Stomach (tissue), 9 donors: Measurements from ENCODE around the gene CCDC121. TPM values are rescaled to one million over a fixed set of nuclear protein-coding genes. Genes with fewer than 3 reads are reported as not detected.

Source experiments
- DNase-seq, 2 donors: peaks; one replicate each; pipeline versions ENCODE4 v3.0.0 to v3.0.0-alpha.2; 2013 to 2019
- H3K27ac ChIP-seq, 5 donors: fragments of 200-600 bp in 4 of 5; sonication (generic) in 4 of 5; one replicate each; pipeline ENCODE4 v1.5.1; 2013 to 2019; ENCODE audit warnings: mild to moderate bottlenecking in 1 of 5, moderate library complexity in 1 of 5
- H3K27me3 ChIP-seq, 3 donors: fragments of 200-600 bp; sonication (generic); one replicate each; pipeline ENCODE4 v1.5.1; 2017 to 2019; ENCODE audit warnings: mixed run types in 1 of 3
- H3K36me3 ChIP-seq, 4 donors: fragments of 200-600 bp; sonication (generic); 1 replicate in 3 of 4; 2 replicates in 1 of 4; pipeline ENCODE4 v1.5.1; 2016 to 2019
- H3K4me1 ChIP-seq, 4 donors: fragments of 200-600 bp; sonication (generic); one replicate each; pipeline ENCODE4 v1.5.1; 2016 to 2019
- H3K4me3 ChIP-seq, 4 donors: fragments of 200-600 bp; sonication (generic) in 3 of 4; one replicate each; pipeline ENCODE4 v1.5.1; 2016 to 2019; ENCODE audit warnings: mild to moderate bottlenecking in 1 of 4
- H3K9me3 ChIP-seq, 4 donors: fragments of 200-600 bp; sonication (generic); one replicate each; pipeline ENCODE4 v1.5.1; 2016 to 2019
- EP300 ChIP-seq: sonication (generic); formaldehyde crosslinking; IDR thresholded peaks from one replicate; pipeline ENCODE4 v1.6.1; 2017; ENCODE audit warnings: antibody characterized with exemption
- POLR2A ChIP-seq, 4 donors: fragments of 450-650 bp; IDR thresholded peaks; one replicate each; pipeline ENCODE4 v1.6.1; 2016; ENCODE audit warnings: antibody characterized with exemption in 4 of 4, control low read depth in 2 of 4, mild to moderate bottlenecking in 1 of 4, moderate library complexity in 1 of 4
- POLR2AphosphoS5 ChIP-seq, 3 donors: sonication (generic); formaldehyde crosslinking; IDR thresholded peaks; one replicate each; pipeline ENCODE4 v1.6.1; 2016; ENCODE audit warnings: antibody characterized with exemption in 3 of 3
- WGBS, 5 donors: extraction: QIAGEN DNeasy Blood & Tissue Kit in 3 of 5; methylation state at CpG; one replicate each; pipeline versions ENCODE4 v1.1.5 to v1.1.7; 2013 to 2018; 5-methylcytosine and 5-hydroxymethylcytosine counted together
- intact Hi-C: fragments of 100-400 bp; cut with DNase I; formaldehyde crosslinking; loops from one replicate; pipeline ENCODE4 v1.15.1; 2023; ENCODE audit warnings: low total_unique reads
- polyA plus RNA-seq, 3 donors: library from polyadenylated mRNA; stranded (reverse); fragments of 200-250 nt; gene quantifications; one replicate each; pipeline ENCODE4 v1.2.3, GENCODE V29; 2013
- total RNA-seq, 5 donors: library from RNA; depleted of rRNA; stranded (reverse); fragments of >200 nt; gene quantifications; one replicate each; pipeline versions ENCODE4 v1.1.0 to v1.2.3, GENCODE V29; 2014 to 2016
- TF ChIP-seq, protein P1 (sequence below), 7 experiments: fragments of 450-650 bp in 4 of 7; fragments of 200-600 bp in 3 of 7; sonication (generic) in 3 of 7; IDR thresholded peaks; one replicate each; pipeline ENCODE4 v1.5.1; 2016 to 2019; ENCODE audit warnings: antibody characterized with exemption in 7 of 7, control low read depth in 2 of 7, mild to moderate bottlenecking in 1 of 7
- donor health status: healthy with polysubstance abuse.
- donor health status: Bipolar disorder and iron deficiency.
- donor health status: healthy.

The CCDC121 gene
- total and polyA plus RNA-seq, 8 donors, result 0.87 to 3.1 (median 1.9) TPM

DNA sequence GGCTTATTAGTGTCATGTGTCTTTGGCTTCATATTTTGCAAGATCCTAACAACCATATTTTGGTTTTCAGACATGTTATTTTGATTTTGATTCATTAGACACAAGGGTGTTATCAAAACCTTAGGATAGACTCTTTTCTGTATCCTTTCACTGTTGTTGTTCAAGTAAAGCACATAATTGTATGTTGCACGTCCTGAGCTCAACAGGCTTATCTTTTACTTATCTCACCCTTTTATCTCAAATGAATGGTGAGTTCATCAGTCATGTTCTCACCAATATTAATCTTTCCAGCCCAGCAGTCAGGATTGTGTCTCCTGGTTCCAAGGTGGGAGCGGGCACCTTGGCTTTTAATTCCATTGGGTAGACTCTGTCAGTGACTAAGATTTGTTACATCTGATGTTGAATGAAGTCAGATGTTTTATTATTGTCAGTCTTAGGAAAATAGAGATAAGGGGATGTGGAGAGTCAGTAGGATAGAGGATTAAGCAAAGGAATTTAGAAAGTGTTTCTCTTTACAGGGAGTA, 12.0 kb upstream of the CCDC121 start:
- Histone ChIP-seq H3K27ac (no peak overlapping the region), H3K4me3 (no peak overlapping the region), H3K36me3 (peaks cover 47 to 100% (median 99%) of the 10 kb centered on the region in 4 donors), H3K9me3 (no peaks in the 10 kb centered on the region), H3K4me1 (no peaks in the 10 kb centered on the region), H3K27me3 (no peaks in the 10 kb centered on the region)
- intact Hi-C loops, result no loop called here
- 59 to 76% (median 69%) methylated on average over 2 of the region's 2 CpGs for WGBS, 5 donors
- TF ChIP-seq, protein P1, sequence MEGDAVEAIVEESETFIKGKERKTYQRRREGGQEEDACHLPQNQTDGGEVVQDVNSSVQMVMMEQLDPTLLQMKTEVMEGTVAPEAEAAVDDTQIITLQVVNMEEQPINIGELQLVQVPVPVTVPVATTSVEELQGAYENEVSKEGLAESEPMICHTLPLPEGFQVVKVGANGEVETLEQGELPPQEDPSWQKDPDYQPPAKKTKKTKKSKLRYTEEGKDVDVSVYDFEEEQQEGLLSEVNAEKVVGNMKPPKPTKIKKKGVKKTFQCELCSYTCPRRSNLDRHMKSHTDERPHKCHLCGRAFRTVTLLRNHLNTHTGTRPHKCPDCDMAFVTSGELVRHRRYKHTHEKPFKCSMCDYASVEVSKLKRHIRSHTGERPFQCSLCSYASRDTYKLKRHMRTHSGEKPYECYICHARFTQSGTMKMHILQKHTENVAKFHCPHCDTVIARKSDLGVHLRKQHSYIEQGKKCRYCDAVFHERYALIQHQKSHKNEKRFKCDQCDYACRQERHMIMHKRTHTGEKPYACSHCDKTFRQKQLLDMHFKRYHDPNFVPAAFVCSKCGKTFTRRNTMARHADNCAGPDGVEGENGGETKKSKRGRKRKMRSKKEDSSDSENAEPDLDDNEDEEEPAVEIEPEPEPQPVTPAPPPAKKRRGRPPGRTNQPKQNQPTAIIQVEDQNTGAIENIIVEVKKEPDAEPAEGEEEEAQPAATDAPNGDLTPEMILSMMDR (IDR thresholded peaks at IDR 0.05), result no peak
- TF ChIP-seq EP300 (no peak), POLR2A (IDR thresholded peaks at IDR 0.05) (no peak), POLR2AphosphoS5 (IDR thresholded peaks at IDR 0.05) (no peak)
- DNase-seq, result no peak

DNA sequence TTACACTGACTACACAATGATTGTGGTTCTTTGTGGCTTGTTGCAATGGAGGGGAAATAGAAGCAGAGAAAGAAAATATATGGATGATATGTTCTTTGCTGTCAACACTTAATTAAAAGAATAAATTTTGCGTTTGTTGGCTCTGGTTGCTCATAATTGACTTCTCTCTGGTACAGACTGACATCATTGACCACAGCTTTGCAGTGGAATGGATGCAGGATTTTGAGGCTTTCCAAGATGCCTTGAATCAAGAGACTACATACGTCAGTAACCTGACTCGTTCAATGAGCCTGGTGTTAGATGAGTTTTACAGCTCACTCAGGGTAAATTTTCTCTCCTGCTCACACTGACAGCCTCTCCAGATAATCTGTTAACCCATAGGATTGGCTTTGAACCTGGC, 9.9 kb upstream of the CCDC121 start:
- WGBS, 5 donors, result 57 to 90% (median 60%) methylated on average over 3 of the region's 3 CpGs
- H3K27ac ChIP-seq, result no peak overlapping the region
- no peaks in the 10 kb centered on the region for H3K27me3 ChIP-seq
- DNase-seq, result no peak
- H3K4me1 ChIP-seq, result no peaks in the 10 kb centered on the region
- TF ChIP-seq, protein P1 (IDR thresholded peaks at IDR 0.05), result no peak
- TF ChIP-seq EP300 (no peak), POLR2A (IDR thresholded peaks at IDR 0.05) (no peak), POLR2AphosphoS5 (IDR thresholded peaks at IDR 0.05) (no peak)
- peaks cover 60 to 100% (median 100%) of the 10 kb centered on the region in 4 donors for H3K36me3 ChIP-seq
- no peak overlapping the region for H3K4me3 ChIP-seq
- H3K9me3 ChIP-seq, result no peaks in the 10 kb centered on the region
- intact Hi-C loops, result no loop called here

DNA sequence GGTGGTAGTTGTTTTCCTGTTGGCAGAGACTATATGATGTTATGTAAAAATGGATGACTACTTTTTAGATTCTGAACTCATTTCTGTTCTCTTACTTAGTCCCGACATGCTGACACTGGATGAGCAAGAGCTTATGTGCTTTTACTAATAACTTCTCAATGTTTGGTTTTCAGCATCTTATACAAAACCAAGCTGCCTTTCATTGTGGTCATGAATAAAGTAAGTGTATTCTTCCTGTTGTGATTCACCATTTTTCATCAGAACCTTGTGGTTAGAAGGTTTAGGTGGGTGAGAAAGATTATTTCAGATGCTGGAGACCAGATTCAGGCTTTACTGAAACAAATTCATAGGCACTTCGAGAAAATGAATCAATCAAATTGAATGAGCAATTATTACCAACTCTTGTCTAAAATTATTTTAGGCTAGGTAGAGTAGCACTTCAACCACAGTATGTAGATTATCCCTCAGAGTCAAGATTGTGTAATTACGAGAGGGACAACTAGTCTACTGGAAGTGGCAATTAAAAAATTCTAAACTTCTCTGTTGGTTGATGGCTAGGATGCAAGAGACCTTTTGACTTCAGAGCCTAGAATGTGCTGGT, 9.3 kb upstream of the CCDC121 start:
- Histone ChIP-seq H3K4me1 (no peaks in the 10 kb centered on the region), H3K27ac (no peak overlapping the region), H3K9me3 (no peaks in the 10 kb centered on the region), H3K4me3 (no peak overlapping the region), H3K36me3 (peaks cover 60 to 100% (median 100%) of the 10 kb centered on the region in 4 donors), H3K27me3 (no peaks in the 10 kb centered on the region)
- 81 to 90% (median 86%) methylated on average over 3 of the region's 3 CpGs for WGBS, 5 donors
- DNase-seq, result no peak
- intact Hi-C loops, result no loop called here
- TF ChIP-seq, protein P1 (IDR thresholded peaks at IDR 0.05), result no peak
- TF ChIP-seq EP300 (no peak), POLR2A (IDR thresholded peaks at IDR 0.05) (no peak), POLR2AphosphoS5 (IDR thresholded peaks at IDR 0.05) (no peak)

DNA sequence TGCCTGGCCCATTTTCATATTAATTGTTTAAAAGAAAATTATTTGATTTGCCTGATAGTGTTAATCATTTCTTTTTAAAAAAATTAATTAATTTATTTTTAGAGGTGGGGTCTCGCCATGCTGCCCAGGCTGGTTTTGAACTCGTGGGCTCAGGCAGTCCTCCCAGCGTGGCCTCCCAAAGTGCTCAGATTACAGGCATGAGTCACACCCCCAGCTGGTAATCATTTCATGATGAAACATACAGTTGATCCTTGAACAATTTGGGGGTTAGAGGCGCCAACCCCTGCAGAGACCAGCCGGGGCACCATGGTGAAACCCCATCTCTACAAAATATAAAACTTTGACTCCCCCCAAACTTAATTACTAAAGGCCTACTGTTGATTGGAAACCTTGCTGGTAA, 8.0 kb upstream of the CCDC121 start:
- no peak for TF ChIP-seq POLR2AphosphoS5 (IDR thresholded peaks at IDR 0.05)
- no peak for TF ChIP-seq EP300
- TF ChIP-seq, protein P1 (IDR thresholded peaks at IDR 0.05), result no peak
- TF ChIP-seq POLR2A (IDR thresholded peaks at IDR 0.05), result no peak
- intact Hi-C loops, result no loop called here

More for the DNA sequence above, 8.0 kb upstream of the CCDC121 start:
- WGBS, 5 donors, result 85 to 95% (median 92%) methylated on average over 5 of the region's 5 CpGs
- Histone ChIP-seq H3K4me3 (no peak overlapping the region), H3K27me3 (no peaks in the 10 kb centered on the region), H3K27ac (no peak overlapping the region), H3K4me1 (no peaks in the 10 kb centered on the region), H3K9me3 (no peaks in the 10 kb centered on the region), H3K36me3 (peaks cover 53 to 100% (median 100%) of the 10 kb centered on the region in 4 donors)
- DNase-seq, result no peak
